ENCODE measurements around the gene ARHGAP5.

DNA sequence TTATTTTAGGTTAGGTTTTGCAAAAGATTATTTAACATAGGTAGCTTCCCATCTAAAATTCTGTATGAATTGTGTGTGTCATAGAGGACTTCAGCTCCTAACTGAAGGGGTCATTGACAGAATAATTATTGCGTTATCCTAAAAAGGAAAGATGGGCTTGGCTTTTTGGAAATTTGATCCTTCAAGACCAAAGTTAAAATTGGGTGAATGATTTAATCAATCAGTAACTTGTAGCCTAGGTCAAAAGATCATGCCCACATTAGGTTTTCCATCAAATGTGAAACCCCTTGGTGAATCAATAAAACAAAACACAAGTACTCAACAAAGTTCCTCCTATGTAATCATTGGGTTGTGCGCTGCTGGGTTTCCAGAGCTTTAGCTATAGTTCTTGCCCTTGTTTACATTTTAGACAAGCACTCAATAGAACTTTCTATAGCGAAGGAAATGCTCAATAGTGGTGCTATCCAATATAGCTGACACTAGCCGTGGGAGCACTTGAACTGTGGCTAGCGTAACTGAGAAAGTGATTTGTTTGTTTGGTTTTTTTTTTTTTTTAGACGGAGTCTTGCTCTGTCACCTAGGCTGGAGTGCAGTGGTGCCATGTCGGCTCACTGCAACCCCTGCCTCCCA, 37.6 kb upstream of the ARHGAP5 start:
- no peak for TF ChIP-seq CTCF (IDR thresholded peaks at IDR 0.05; ENCODE audit: extremely low read depth in 1 of 2, insufficient read depth in 1 of 2, low read depth in 1 of 2, low read length in 2 of 2)
- TF ChIP-seq POLR2A (IDR thresholded peaks at IDR 0.05; ENCODE audit: low read depth, low read length), result no peak
